CD14-positive monocyte (primary cell): Measurements from ENCODE around the gene GPANK1. TPM values are rescaled to one million over a fixed set of nuclear protein-coding genes. Genes with fewer than 3 reads are reported as not detected.
A peak's percentile ranks its signal among the peaks of the same experiment; 100 is the strongest.

ENCODE experiments used
- DNase-seq, 3 donors: peaks; one replicate each; pipeline ENCODE4 v3.0.0-alpha.2; 2011 to 2022
- H2AFZ ChIP-seq: 2 replicates; pipeline ENCODE4 v1.6.0; 2012; ENCODE audit warnings: mild to moderate bottlenecking, low read depth, low read length, inconsistent platforms; ENCODE audit not compliant: insufficient read depth, poor library complexity, severe bottlenecking
- H3K27ac ChIP-seq, 2 donors: 1 replicate in 1 of 2; 2 replicates in 1 of 2; pipeline ENCODE4 v1.5.1; 2012 to 2013; ENCODE audit warnings: low read length in 2 of 2, control low read depth in 1 of 2, inconsistent platforms in 1 of 2, low read depth in 1 of 2, mild to moderate bottlenecking in 1 of 2
- H3K27me3 ChIP-seq, 2 donors: one replicate each; pipeline versions ENCODE4 v1.6.0 to v1.6.1; 2011 to 2013; ENCODE audit warnings: low read length in 2 of 2; ENCODE audit not compliant: control insufficient read depth in 2 of 2, insufficient read depth in 2 of 2
- H3K36me3 ChIP-seq, 2 donors: replicated peaks in 1 of 2; 1 replicate in 1 of 2; 2 replicates in 1 of 2; pipeline versions ENCODE4 v1.5.1 to v1.6.1; 2012 to 2013; ENCODE audit warnings: low read length in 2 of 2, control low read depth in 1 of 2, inconsistent platforms in 1 of 2, mild to moderate bottlenecking in 1 of 2; ENCODE audit not compliant: insufficient read depth in 2 of 2, control insufficient read depth in 1 of 2
- H3K4me1 ChIP-seq, 2 donors: 1 replicate in 1 of 2; 2 replicates in 1 of 2; pipeline versions ENCODE4 v1.5.1 to v1.6.1; 2012 to 2013; ENCODE audit warnings: low read length in 2 of 2, control low read depth in 1 of 2, inconsistent platforms in 1 of 2, mild to moderate bottlenecking in 1 of 2, moderate library complexity in 1 of 2; ENCODE audit not compliant: insufficient read depth in 2 of 2, control insufficient read depth in 1 of 2
- H3K4me2 ChIP-seq: replicated peaks from 2 replicates; pipeline ENCODE3; 2012; ENCODE audit warnings: low read length, moderate library complexity, mild to moderate bottlenecking; ENCODE audit not compliant: poor library complexity, severe bottlenecking; ENCODE audit errors: extremely low read depth
- H3K4me3 ChIP-seq, 3 experiments: fragments of 200-600 bp in 1 of 3; sonication (generic) in 1 of 3; replicated peaks in 1 of 3; 1 replicate in 2 of 3; 2 replicates in 1 of 3; pipeline ENCODE4 v1.5.1; 2011 to 2013; ENCODE audit warnings: low read length in 3 of 3, mild to moderate bottlenecking in 3 of 3, control low read depth in 2 of 3, low read depth in 2 of 3, inconsistent platforms in 1 of 3, moderate library complexity in 1 of 3
- H3K79me2 ChIP-seq: 2 replicates; pipeline ENCODE4 v1.6.0; 2012; ENCODE audit warnings: mild to moderate bottlenecking, control low read depth, inconsistent platforms, low read length, moderate library complexity; ENCODE audit not compliant: insufficient read depth
- H3K9ac ChIP-seq: 2 replicates; pipeline ENCODE4 v1.6.0; 2017; ENCODE audit warnings: low read length, mild to moderate bottlenecking; ENCODE audit not compliant: insufficient read depth, poor library complexity, severe bottlenecking
- H3K9me3 ChIP-seq, 2 donors: replicated peaks in 1 of 2; 1 replicate in 1 of 2; 2 replicates in 1 of 2; pipeline versions ENCODE4 v1.5.1 to v1.6.1; 2012 to 2013; ENCODE audit warnings: low read length in 2 of 2, control low read depth in 1 of 2; ENCODE audit not compliant: control insufficient read depth in 1 of 2, insufficient read depth in 1 of 2
- H4K20me1 ChIP-seq: 2 replicates; pipeline ENCODE4 v1.6.0; 2012; ENCODE audit warnings: mild to moderate bottlenecking, low read length, control low read depth, moderate library complexity; ENCODE audit not compliant: insufficient read depth
- H3K27ac Mint-ChIP-seq, 7 donors: one replicate each; pipeline ENCODE4 v1.8.0; 2020; ENCODE audit warnings: mild to moderate bottlenecking in 7 of 7, mixed read lengths in 7 of 7, moderate library complexity in 6 of 7, inconsistent platforms in 2 of 7
- H3K27me3 Mint-ChIP-seq, 3 donors: one replicate each; pipeline ENCODE4 v1.8.0; 2021 to 2022; ENCODE audit warnings: low read depth in 3 of 3, mild to moderate bottlenecking in 3 of 3, mixed read lengths in 3 of 3, moderate library complexity in 3 of 3, inconsistent platforms in 1 of 3
- H3K36me3 Mint-ChIP-seq, 2 donors: one replicate each; pipeline ENCODE4 v1.8.0; 2020; ENCODE audit warnings: mixed read lengths in 2 of 2, inconsistent platforms in 1 of 2, mild to moderate bottlenecking in 1 of 2
- H3K4me1 Mint-ChIP-seq: one replicate; pipeline ENCODE4 v1.8.0; 2020; ENCODE audit warnings: mild to moderate bottlenecking, mixed read lengths
- H3K4me3 Mint-ChIP-seq, 2 donors: one replicate each; pipeline ENCODE4 v1.8.0; 2020; ENCODE audit warnings: mild to moderate bottlenecking in 2 of 2, mixed read lengths in 2 of 2, moderate library complexity in 1 of 2
- H3K9me3 Mint-ChIP-seq, 7 donors: one replicate each; pipeline ENCODE4 v1.8.0; 2020 to 2022; ENCODE audit warnings: mixed read lengths in 7 of 7, mild to moderate bottlenecking in 6 of 7, moderate library complexity in 6 of 7, inconsistent platforms in 2 of 7
- WGBS: methylation state at CpG from one replicate; pipeline ENCODE4 v1.1.5; 2013; ENCODE audit warnings: missing lambda C conversion rate; ENCODE audit not compliant: insufficient coverage; 5-methylcytosine and 5-hydroxymethylcytosine counted together
- intact Hi-C, 2 donors: fragments of 100-400 bp; cut with micrococcal nuclease; formaldehyde crosslinking; loops; one replicate each; pipeline versions ENCODE4 v1.15.0 to v1.15.1; 2023
- polyA plus RNA-seq, 3 donors: library from polyadenylated mRNA; depleted of rRNA in 1 of 3; unstranded in 2 of 3; stranded (reverse) in 1 of 3; fragments of 300-500 nt in 2 of 3; fragments of >200 nt in 1 of 3; fragmentation: Illumina TruSeq in 2 of 3; gene quantifications; 1 replicate in 2 of 3; 2 replicates in 1 of 3; pipeline ENCODE4 v1.2.3, GENCODE V29; 2012 to 2021
- TF ChIP-seq, protein P1 (sequence below): fragments of 200-600 bp; IDR thresholded peaks from one replicate; pipeline ENCODE4 v1.8.0; 2022; ENCODE audit warnings: antibody characterized with exemption, mild to moderate bottlenecking

GPANK1 gene
- polyA plus RNA-seq, 3 donors, result 10.8 to 13.9 (median 12.0) TPM

DNA sequence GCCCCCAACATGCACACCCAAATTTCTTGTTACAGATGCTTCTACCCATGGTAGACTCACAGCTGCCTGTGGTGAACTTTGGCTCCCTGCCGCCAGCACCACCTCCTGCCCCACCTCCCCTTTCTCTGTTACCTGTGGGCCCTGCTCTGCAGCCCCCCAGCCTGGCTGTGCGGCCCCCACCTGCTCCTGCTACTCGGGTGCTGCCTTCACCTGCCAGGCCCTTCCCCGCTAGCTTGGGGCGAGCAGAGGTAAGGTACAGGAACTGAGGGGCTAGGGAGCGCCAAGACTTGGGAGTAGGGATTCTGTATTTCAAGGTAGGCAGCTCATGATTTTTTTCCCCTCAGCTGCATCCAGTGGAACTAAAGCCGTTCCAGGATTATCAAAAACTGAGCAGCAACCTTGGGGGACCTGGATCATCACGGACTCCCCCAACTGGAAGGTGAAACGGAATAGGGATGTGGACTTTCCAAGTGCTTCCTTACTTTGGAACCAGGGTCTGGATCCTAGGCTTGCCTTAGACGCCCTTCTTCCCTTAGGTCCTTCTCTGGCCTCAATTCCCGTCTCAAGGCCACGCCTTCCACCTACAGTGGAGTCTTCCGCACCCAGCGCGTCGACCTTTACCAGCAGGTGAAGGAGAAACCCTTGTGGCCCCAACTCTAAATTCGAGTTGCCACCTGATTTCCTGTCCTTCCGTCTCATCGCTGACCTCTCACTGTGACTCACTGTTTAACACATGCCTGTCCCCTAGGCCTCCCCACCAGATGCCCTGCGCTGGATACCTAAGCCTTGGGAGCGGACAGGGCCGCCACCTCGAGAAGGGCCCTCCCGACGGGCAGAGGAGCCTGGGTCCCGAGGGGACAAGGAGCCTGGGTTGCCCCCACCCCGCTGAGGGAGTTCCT, 27.9 kb downstream of the GPANK1 start:
- Mint-ChIP-seq H3K4me3 (no peak overlapping the region), H3K36me3 (peaks cover 88 to 97% of the 10 kb centered on the region in 2 donors), H3K27me3 (no peaks in the 10 kb centered on the region), H3K9me3 (no peaks in the 10 kb centered on the region), H3K4me1 (no peaks in the 10 kb centered on the region), H3K27ac (peak overlapping the region in 5 of 7 donors; percentile 8 to 77 (median 59))
- Histone ChIP-seq H3K4me3 (no peak overlapping the region), H3K79me2 (peaks cover 15% of the 10 kb centered on the region), H4K20me1 (peaks cover 94% of the 10 kb centered on the region), H3K4me2 (no peak overlapping the region), H3K36me3 (peaks cover 95 to 99% of the 10 kb centered on the region in 2 donors), H3K27me3 (no peaks in the 10 kb centered on the region), H3K9ac (no peak overlapping the region), H3K9me3 (no peaks in the 10 kb centered on the region), H3K27ac (no peak overlapping the region), H3K4me1 (no peaks in the 10 kb centered on the region), H2AFZ (no peak overlapping the region)
- DNase-seq, result no peak
- WGBS, result 91% methylated on average over 14 of the region's 27 CpGs
- TF ChIP-seq, protein P1, sequence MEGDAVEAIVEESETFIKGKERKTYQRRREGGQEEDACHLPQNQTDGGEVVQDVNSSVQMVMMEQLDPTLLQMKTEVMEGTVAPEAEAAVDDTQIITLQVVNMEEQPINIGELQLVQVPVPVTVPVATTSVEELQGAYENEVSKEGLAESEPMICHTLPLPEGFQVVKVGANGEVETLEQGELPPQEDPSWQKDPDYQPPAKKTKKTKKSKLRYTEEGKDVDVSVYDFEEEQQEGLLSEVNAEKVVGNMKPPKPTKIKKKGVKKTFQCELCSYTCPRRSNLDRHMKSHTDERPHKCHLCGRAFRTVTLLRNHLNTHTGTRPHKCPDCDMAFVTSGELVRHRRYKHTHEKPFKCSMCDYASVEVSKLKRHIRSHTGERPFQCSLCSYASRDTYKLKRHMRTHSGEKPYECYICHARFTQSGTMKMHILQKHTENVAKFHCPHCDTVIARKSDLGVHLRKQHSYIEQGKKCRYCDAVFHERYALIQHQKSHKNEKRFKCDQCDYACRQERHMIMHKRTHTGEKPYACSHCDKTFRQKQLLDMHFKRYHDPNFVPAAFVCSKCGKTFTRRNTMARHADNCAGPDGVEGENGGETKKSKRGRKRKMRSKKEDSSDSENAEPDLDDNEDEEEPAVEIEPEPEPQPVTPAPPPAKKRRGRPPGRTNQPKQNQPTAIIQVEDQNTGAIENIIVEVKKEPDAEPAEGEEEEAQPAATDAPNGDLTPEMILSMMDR, result no peak
- intact Hi-C loops, result no loop called here

DNA sequence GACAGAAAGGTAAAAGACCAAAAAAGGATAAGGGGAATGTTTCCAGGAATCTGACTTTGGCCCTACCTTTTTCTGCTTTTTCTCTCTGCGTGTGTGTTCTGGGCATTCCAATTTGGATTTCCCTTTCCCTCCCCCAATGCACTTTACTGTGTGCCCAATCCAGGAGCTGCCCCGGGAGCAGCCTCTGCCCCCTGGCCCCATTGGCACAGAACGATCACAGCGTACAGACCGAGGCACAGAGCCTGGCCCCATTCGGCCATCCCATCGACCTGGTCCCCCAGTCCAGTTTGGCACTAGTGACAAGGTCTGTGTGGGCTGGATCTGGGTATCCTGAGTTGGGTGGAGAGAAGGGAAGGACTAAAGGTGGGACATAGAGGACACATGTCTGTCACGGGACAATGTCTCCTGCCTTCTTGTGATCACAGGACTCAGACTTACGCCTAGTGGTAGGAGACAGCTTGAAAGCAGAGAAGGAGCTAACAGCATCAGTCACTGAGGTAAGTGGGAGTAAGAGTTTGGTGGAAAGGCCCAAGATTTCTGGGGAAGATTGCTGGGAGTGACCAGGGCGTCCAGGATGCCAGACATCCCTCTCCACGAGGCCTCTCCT, 29.7 kb downstream of the GPANK1 start:
- peaks cover 95% of the 10 kb centered on the region for H4K20me1 ChIP-seq
- no peak for DNase-seq
- H3K27me3 Mint-ChIP-seq, result no peaks in the 10 kb centered on the region
- no peak overlapping the region for H2AFZ ChIP-seq
- no peaks in the 10 kb centered on the region for H3K9me3 Mint-ChIP-seq
- 86% methylated on average over 10 of the region's 11 CpGs for WGBS
- H3K36me3 ChIP-seq, result peaks cover 96 to 99% of the 10 kb centered on the region in 2 donors
- H3K4me3 Mint-ChIP-seq, result no peak overlapping the region
- peaks cover 88 to 97% of the 10 kb centered on the region in 2 donors for H3K36me3 Mint-ChIP-seq
- peaks cover 26% of the 10 kb centered on the region for H3K79me2 ChIP-seq
- H3K9ac ChIP-seq, result no peak overlapping the region
- no peaks in the 10 kb centered on the region for H3K4me1 Mint-ChIP-seq
- no peaks in the 10 kb centered on the region for H3K4me1 ChIP-seq
- H3K4me3 ChIP-seq, result no peak overlapping the region
- H3K4me2 ChIP-seq, result no peak overlapping the region
- TF ChIP-seq, protein P1, result no peak
- no peak overlapping the region for H3K27ac ChIP-seq
- H3K9me3 ChIP-seq, result no peaks in the 10 kb centered on the region
- peak overlapping the region in 3 of 7 donors; percentile 49 to 69 (median 57) for H3K27ac Mint-ChIP-seq
- intact Hi-C loops, result no loop called here
- H3K27me3 ChIP-seq, result no peaks in the 10 kb centered on the region
